GM19372 (cell line): ENCODE data around the gene TUBGCP4.

Experiments
- ATAC-seq: cut with Tn5 transposase; IDR thresholded peaks from one replicate; pipeline ENCODE4 v1.9.1; 2021; ENCODE audit warnings: mild to moderate bottlenecking, low read depth, moderate library complexity; ENCODE audit not compliant: unreplicated experiment

TUBGCP4 gene

GRCh38 chr15:43402255-43402654 lies 31.4 kb downstream of the TUBGCP4 start:
- no peak for ATAC-seq

- ATAC-seq, result no peak
These were observed 32.7 kb downstream of the TUBGCP4 start for GRCh38 chr15:43403616-43404015.

GRCh38 chr15:43404130-43404529 lies 33.2 kb downstream of the TUBGCP4 start:
- ATAC-seq, result no peak

- ATAC-seq, result no peak
These were observed 35.3 kb downstream of the TUBGCP4 start for GRCh38 chr15:43406189-43406588.

GRCh38 chr15:43406808-43407207 lies 35.9 kb downstream of the TUBGCP4 start:
- no peak for ATAC-seq

- no peak for ATAC-seq
These were observed 37.9 kb downstream of the TUBGCP4 start for GRCh38 chr15:43408789-43409188.

GRCh38 chr15:43410572-43411214 lies 39.8 kb downstream of the TUBGCP4 start:
- ATAC-seq, result no peak

- no peak for ATAC-seq
These were observed 41.2 kb downstream of the TUBGCP4 start for GRCh38 chr15:43412096-43412495.

GRCh38 chr15:43414196-43414595 lies 43.3 kb downstream of the TUBGCP4 start:
- ATAC-seq, result no peak

- ATAC-seq, result no peak
These were observed 49.5 kb downstream of the TUBGCP4 start for GRCh38 chr15:43420435-43420834.

- ATAC-seq, result no peak
These were observed 50.0 kb downstream of the TUBGCP4 start for GRCh38 chr15:43420876-43421275.

- no peak for ATAC-seq
These were observed 52.9 kb downstream of the TUBGCP4 start for GRCh38 chr15:43423793-43424192.

GRCh38 chr15:43429687-43430086 lies 58.8 kb downstream of the TUBGCP4 start:
- no peak for ATAC-seq

- ATAC-seq, result no peak
These were observed 62.3 kb downstream of the TUBGCP4 start for GRCh38 chr15:43433165-43433564.

GRCh38 chr15:43433661-43434303 lies 62.9 kb downstream of the TUBGCP4 start:
- no peak for ATAC-seq

GRCh38 chr15:43434446-43434845 lies 63.5 kb downstream of the TUBGCP4 start:
- ATAC-seq, result no peak

GRCh38 chr15:43436395-43436794 lies 65.5 kb downstream of the TUBGCP4 start:
- no peak for ATAC-seq

- ATAC-seq, result no peak
These were observed 68.4 kb downstream of the TUBGCP4 start for GRCh38 chr15:43439268-43439667.

GRCh38 chr15:43440721-43441281 lies 69.9 kb downstream of the TUBGCP4 start:
- ATAC-seq, result no peak

- no peak for ATAC-seq
These were observed 70.4 kb downstream of the TUBGCP4 start for GRCh38 chr15:43441316-43441715.

GRCh38 chr15:43446344-43446743 lies 75.4 kb downstream of the TUBGCP4 start:
- ATAC-seq, result no peak

GRCh38 chr15:43449981-43450380 lies 79.1 kb downstream of the TUBGCP4 start:
- no peak for ATAC-seq
